DMS79 treated with DMSO at 0.1 percent for 48 hours (cell line): ENCODE measurements around the gene LY6G6C.

Experiments used
- DNase-seq: peaks from one replicate; lab custom pipeline; 2025; lab: John Stamatoyannopoulos, UW

Gene LY6G6C, protein sequence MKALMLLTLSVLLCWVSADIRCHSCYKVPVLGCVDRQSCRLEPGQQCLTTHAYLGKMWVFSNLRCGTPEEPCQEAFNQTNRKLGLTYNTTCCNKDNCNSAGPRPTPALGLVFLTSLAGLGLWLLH

DNA sequence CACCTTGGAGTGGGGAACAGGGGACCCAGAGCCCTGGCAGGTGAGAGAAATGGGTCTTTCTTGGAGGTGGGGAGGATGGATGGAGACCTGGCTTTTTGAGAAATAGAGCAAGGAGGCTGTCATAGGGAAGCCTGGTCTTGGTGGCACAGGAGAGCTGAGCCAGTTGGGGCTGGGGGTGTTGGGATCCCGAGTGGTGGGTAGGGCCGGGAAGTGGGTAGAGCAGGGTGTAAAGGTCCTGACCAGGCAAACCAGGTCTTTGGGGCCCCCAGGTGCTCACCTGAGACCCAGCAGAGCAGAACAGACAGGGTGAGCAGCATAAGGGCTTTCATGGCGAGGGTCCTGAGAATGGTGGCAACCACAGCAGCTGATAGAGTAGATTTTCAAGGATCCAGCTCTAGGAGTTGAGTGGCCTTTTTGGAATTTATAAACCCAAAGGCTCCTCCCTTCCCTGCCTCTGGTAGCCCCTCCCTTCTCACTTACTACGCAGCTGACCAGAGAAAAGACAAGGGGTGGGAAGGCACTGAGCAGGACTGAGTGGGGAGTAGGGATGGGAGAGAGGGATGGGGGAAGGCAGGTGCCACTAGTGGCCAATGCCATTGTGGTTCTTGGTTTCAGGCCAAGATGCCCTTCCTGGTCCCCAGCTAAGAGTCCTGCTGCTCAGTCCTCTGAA lies at the start of gene LY6G6C:
Gene LY6G6C (minus strand): TSS at position 396 of the 670 bp plus-strand sequence. CDS start 67 bp downstream, at position 329.
- DNase-seq, result no peak

DNA sequence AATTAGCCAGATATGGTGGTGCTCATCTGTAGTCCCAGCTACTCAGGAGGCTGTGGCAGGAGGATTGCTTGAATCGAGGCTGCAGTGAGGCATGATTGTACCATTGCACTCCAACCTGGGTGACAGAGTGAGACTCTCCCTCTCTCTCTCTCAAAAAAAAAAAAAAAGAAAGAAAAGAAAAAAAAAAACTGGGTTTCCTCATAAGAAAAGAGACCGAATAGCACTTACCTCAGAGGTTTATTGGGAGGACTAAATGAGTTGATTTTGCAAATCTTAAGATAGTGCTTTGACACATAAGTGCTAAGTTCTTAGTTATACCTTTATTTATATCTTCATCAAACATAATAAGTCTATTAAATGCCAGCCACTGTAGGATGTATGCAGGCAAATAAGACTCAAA lies 49.3 kb upstream of the LY6G6C start:
- no peak for DNase-seq

GRCh38 chr6:31769684-31770371 lies 48.3 kb upstream of the LY6G6C start:
- no peak for DNase-seq

- DNase-seq, result no peak
Measured at GRCh38 chr6:31768363-31769257, 47.1 kb upstream of the LY6G6C start.

DNA sequence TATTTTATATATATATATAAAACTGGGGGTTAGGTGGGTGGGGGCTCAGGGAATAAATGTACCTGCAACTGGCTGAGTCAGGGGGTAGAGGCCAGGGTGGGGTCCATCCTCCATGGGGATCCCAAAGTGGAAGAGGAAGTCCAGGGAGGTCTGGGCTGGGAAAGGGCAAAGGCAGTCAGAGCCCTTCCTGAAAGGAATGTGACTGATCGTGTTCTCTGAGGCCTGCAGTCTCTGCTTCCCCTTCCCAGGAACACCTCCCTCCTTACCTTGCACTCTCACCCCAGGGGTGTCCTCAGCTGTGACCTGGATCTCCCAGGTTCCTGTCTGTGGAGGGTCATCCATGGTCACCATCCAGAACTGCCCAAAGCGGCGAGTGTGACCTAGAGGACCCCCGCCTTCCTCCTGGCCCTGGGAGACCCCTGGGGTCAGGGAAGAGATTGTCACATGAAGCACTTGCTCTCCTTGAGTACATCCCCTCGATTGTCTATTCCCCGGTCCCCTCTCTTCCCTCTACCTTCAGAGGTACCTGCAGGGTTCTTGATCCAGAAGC lies 45.6 kb upstream of the LY6G6C start:
- no peak for DNase-seq

DNA sequence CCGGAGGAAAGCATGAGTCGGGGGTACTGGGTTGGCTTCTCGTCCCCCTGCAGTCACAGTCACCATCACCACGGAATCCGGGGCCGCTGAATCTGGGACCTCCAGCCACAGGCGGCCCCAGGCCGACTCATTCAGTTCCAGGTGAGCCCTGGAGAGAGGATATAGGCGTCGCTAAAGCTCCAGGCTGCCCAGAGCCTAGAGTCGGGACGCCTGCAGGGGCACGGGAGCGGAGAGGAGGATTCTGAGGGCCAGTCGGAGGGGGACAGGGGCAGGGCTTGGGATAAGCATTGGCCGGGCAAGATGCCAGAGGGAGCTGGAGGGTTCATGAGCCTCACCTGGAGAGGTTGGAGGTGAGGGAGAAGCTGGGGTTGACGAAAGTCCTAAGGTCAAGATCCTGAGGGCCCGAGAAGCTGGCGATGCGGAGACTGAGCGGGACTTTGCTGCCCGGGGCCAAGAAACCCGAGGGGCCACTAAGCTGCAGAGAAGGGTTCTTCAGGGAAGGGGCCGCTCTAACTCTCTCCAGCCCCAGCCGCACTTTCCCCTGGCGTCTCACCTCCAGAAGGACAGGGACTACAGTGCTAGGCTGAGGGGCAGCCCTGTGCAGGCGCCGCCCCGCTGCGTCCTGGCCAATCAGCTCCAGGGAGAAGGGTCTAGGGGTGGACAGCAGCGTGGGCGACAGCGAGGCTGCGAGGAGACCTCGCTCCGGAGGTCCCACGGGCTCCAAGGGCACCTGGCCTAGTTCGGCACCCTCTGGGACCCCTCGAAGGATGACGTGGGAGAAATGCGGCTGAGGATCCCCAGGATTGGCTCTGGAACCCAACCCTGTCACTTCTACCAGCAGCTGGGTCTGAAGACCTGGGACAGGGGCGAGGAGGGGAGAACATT lies 44.6 kb upstream of the LY6G6C start:
- DNase-seq, result no peak

- no peak for DNase-seq
Measured at GRCh38 chr6:31765559-31765909, 44.0 kb upstream of the LY6G6C start.

DNA sequence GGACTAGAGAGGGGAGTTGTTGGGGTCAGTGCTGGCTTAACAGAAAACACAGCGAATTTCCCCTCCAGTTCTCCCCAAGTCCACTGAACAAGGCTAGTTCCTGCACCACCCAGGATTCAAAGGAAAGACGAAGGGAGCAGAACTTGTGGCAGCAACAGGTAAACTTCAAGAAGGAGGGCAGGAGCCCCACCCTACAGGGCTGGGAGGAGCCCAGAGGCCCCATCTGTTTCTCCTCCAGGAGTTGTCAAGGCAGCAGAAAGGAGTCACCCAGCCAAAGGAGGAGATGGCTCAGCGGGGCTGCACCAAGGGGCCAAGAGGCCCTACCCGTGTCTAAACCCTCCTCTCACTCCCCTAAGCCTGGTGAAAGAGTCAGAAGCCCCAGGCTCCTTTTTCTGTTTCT lies 42.7 kb upstream of the LY6G6C start:
- no peak for DNase-seq

DNA sequence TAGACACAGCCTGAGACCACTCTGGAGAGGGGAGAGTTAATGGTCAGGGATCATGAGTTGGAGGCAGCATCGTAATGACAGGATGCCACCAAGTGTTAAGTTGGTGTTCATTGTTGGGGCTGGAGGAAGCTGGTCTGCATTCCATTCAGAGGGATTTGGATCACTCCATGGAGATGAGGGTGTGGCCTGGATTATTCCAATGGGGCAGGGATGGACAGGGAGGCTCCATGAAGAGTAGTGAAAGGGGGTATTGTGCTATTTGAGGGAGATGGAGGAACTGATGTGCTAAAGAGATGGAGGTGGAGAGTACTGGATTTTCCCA lies 42.0 kb upstream of the LY6G6C start:
- no peak for DNase-seq

- no peak for DNase-seq
Measured at GRCh38 chr6:31762878-31763618, 41.5 kb upstream of the LY6G6C start.

DNA sequence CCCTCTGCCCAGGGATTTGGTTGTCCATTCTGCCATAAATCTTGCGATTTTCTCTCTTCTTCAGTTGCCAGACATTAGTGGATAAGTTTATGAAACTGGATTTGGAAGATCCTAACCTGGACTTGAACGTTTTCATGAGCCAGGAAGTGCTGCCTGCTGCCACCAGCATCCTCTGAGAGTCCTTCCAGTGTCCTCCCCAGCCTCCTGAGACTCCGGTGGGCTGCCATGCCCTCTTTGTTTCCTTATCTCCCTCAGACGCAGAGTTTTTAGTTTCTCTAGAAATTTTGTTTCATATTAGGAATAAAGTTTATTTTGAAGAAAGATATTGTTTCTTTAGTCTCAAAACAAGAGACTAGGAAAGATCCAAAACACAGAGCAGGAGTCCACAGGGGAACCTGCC lies 40.8 kb upstream of the LY6G6C start, which contains the start of gene SAPCD1:
Gene SAPCD1 (plus strand): TSS at position 301 of the 400 bp plus-strand sequence. CDS start 399 bp downstream, outside the sequence.
- DNase-seq, result no peak

DNA sequence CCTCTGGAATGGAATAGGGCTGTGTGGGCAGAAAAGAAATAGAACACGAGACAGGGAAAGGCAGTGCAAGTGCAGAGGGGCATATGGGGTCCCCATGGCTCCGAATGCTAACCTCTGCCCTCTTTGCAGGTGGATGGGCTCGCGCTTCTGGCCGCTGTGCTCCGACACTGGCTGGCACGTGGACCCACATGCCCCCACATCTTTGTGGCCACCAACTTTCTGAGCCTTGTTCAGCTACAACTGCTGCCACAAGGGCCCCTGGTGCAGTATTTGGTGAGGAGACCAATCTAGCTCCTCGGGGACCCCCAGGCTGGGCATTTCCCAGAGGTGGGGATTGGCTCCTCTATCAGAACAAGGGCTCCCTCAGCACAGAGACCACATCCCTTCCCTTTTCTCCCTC lies 39.8 kb upstream of the LY6G6C start:
- DNase-seq, result no peak

DNA sequence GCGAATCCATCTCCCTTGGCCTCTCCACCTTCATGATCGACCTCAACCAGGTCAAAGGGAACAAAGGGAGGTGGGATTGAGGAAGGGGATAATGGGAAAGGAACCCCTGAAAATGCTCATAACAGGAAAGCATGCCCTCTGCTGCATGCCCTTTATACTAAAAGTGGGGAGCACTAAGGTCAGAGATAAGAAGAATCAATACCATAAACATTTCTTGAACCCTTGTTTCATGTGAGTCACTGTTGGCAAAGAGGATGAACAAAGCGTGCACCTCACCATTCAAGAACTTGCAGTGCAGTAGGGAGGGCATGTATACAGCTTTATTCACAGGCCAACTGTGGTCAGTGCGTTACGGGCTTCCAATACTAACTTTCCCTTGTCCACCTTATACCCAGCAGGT lies 39.2 kb upstream of the LY6G6C start:
- no peak for DNase-seq

- DNase-seq, result no peak
Measured at GRCh38 chr6:31758281-31758680, 36.7 kb upstream of the LY6G6C start.

GRCh38 chr6:31752739-31753319 lies 31.3 kb upstream of the LY6G6C start:
- DNase-seq, result no peak

GRCh38 chr6:31750411-31751022 lies 29.0 kb upstream of the LY6G6C start:
- DNase-seq, result no peak

DNA sequence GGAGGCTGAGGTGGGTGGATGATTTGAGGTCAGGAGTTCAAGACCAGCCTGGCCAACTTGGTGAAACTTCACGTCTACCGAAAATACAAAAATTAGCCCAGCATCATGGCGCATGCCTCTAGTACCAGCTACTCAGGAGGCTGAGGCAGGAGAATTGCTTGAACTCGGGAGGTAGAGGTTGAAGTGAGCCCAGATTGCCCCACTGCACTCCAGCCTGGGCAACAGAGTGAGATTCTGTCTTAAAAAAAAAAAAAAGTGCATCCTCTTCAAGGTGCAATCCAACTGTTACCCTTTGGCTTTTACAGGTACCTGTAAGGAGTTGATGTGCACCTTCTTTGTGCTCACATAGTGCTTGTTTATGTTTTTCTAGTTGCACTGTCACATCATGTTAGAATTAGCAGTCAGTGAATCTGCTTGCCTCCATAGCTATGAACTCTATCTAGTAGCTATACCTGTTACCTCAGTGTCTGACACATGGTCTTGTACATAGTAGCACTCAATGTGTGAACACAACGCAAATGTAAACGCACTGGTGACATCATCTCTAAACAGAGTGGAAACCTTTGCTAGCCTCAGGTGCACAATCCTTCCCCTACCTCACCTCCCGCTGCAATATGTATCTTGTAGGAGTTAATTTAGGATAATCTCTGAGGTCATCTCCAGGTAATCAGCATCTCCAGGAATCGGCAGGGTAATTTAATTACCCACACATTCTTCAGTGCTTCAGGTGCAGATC lies 27.9 kb upstream of the LY6G6C start:
- DNase-seq, result no peak

DNA sequence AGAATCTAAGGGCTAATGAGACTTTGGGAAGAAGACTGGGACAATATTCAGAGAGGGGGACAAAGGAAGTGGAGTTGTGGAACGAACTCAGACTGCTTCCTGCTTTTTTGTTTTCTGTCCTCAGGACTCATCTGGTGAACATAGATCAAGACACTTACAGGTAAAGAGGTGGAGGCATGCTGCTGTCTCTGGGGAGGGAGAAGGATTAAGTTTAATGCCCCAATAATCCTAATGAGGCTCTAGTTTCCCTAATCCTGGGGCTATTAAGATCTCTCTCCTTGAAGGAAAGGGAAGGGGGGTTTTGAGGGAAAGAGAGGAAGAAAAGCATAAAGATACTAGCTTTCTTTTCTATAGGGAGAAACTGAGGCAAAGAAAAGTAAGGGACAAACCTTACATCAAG lies 22.9 kb upstream of the LY6G6C start:
- DNase-seq, result no peak

- DNase-seq, result no peak
Measured at GRCh38 chr6:31742894-31743293, 21.3 kb upstream of the LY6G6C start.
